GM23248 (cell line): ENCODE measurements around the gene GABRR3.

Experiments used
- EZH2 ChIP-seq: fragments of 200-600 bp; sonication (generic); IDR thresholded peaks from 2 replicates; pipeline ENCODE4 v1.6.1; 2018; ENCODE audit warnings: antibody characterized with exemption, mild to moderate bottlenecking; ENCODE audit not compliant: insufficient read depth, poor library complexity, severe bottlenecking
- EZH2phosphoT487 ChIP-seq: fragments of 200-600 bp; sonication (generic); IDR thresholded peaks from 2 replicates; pipeline ENCODE4 v1.6.1; 2018; ENCODE audit warnings: antibody characterized with exemption, moderate library complexity, mild to moderate bottlenecking, low read depth; ENCODE audit not compliant: insufficient read depth

DNA sequence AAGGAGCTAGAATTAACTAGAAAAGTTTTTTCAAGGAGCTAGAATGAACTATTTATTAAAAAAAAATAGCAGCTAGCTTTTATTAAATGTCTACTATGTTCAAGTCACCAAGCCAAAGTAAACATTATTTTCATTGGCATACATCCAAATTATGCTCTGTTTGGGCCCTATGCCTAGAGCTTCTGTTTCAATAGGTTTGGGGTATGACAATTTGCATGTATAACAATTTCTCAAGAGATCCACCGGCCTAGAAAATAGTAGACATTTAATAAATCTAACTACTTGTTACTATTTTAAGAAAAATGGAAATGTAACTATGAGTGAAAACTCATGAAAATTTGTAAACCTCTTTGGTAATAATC, 8.0 kb downstream of the GABRR3 start:
- TF ChIP-seq EZH2, result no peak
- TF ChIP-seq EZH2phosphoT487, result no peak
